HepG2 (cell line): Measurements from ENCODE around the gene FYB1. TPM values are rescaled to one million over a fixed set of nuclear protein-coding genes. Genes with fewer than 3 reads are reported as not detected.

Source experiments
- ATF3 ChIP-seq: sonication (generic); formaldehyde crosslinking; IDR thresholded peaks from 2 replicates; pipeline ENCODE4 v1.4.0; 2020; ENCODE audit warnings: missing genetic modification reagents
- BATF2 ChIP-seq: sonication (generic); formaldehyde crosslinking; IDR thresholded peaks from 2 replicates; pipeline ENCODE4 v1.8.0; 2022; ENCODE audit warnings: mild to moderate bottlenecking, missing genetic modification reagents, moderate library complexity
- CREB1 ChIP-seq, 2 experiments: fragments of 450-650 bp in 1 of 2; IDR thresholded peaks; 2 replicates each; pipeline ENCODE4 v1.6.1; 2016 to 2017; ENCODE audit warnings: control low read depth in 1 of 2, mild to moderate bottlenecking in 1 of 2, missing compliant biosample characterization in 1 of 2, missing genetic modification characterization in 1 of 2
- EP300 ChIP-seq, 3 experiments: sonication (generic) in 1 of 3; formaldehyde crosslinking in 1 of 3; IDR thresholded peaks; 2 replicates each; pipeline versions ENCODE4 v1.5.1 to v1.6.1; 2011 to 2020; ENCODE audit warnings: low read depth in 2 of 3, low read length in 2 of 3, borderline replicate concordance in 1 of 3, improper control_type of control experiment in 1 of 3, mild to moderate bottlenecking in 1 of 3, missing genetic modification reagents in 1 of 3, moderate library complexity in 1 of 3
- GABPA ChIP-seq, 2 experiments: IDR thresholded peaks; 2 replicates each; pipeline ENCODE4 v1.6.1; 2011 to 2016; ENCODE audit warnings: low read depth in 2 of 2, low read length in 1 of 2, missing biosample characterization in 1 of 2, missing genetic modification characterization in 1 of 2
- MYNN ChIP-seq: sonication (generic); formaldehyde crosslinking; IDR thresholded peaks from 2 replicates; pipeline ENCODE4 v1.4.0; 2020; ENCODE audit warnings: mild to moderate bottlenecking, low read depth, missing genetic modification reagents
- NONO ChIP-seq, 2 experiments: fragments of 450-650 bp in 1 of 2; sonication (generic) in 1 of 2; formaldehyde crosslinking in 1 of 2; IDR thresholded peaks in 1 of 2; conservative IDR thresholded peaks in 1 of 2; 2 replicates each; pipeline versions ENCODE4 v1.6.1 to v1.8.0; 2017 to 2022; ENCODE audit warnings: mild to moderate bottlenecking in 1 of 2, missing genetic modification reagents in 1 of 2, moderate library complexity in 1 of 2
- PHF8 ChIP-seq: sonication (generic); formaldehyde crosslinking; IDR thresholded peaks from 2 replicates; pipeline ENCODE4 v1.5.0; 2020; ENCODE audit warnings: missing genetic modification reagents
- SMAD3 ChIP-seq: sonication (generic); formaldehyde crosslinking; IDR thresholded peaks from 2 replicates; pipeline ENCODE4 v1.4.0; 2020; ENCODE audit warnings: missing genetic modification reagents
- SRSF9 ChIP-seq: fragments of 200-400 bp; formaldehyde crosslinking; IDR thresholded peaks from 2 replicates; pipeline ENCODE4 v1.6.1; 2018; ENCODE audit warnings: borderline replicate concordance, mild to moderate bottlenecking, low read depth, low read length; ENCODE audit not compliant: insufficient read depth, poor library complexity, severe bottlenecking
- YEATS2 ChIP-seq: sonication (generic); formaldehyde crosslinking; IDR thresholded peaks from 2 replicates; pipeline ENCODE4 v1.4.0; 2020; ENCODE audit warnings: missing genetic modification reagents, borderline replicate concordance
- ZMYM4 ChIP-seq: sonication (generic); formaldehyde crosslinking; IDR thresholded peaks from 2 replicates; pipeline ENCODE4 v1.8.1; 2023; ENCODE audit warnings: mild to moderate bottlenecking, missing genetic modification reagents
- ZNF33B ChIP-seq: sonication (generic); formaldehyde crosslinking; IDR thresholded peaks from 2 replicates; pipeline ENCODE4 v1.5.1; 2020; ENCODE audit warnings: mild to moderate bottlenecking, missing genetic modification reagents
- ZNF672 ChIP-seq: sonication (generic); formaldehyde crosslinking; IDR thresholded peaks from 2 replicates; pipeline ENCODE4 v1.8.1; 2022; ENCODE audit warnings: missing genetic modification reagents
- ZNF770 ChIP-seq: sonication (generic); formaldehyde crosslinking; IDR thresholded peaks from 2 replicates; pipeline ENCODE4 v1.5.0; 2020; ENCODE audit warnings: mild to moderate bottlenecking, missing genetic modification reagents
- ZNF777 ChIP-seq: sonication (generic); formaldehyde crosslinking; IDR thresholded peaks from 2 replicates; pipeline ENCODE4 v1.4.0; 2020; ENCODE audit warnings: missing genetic modification reagents
- polyA plus RNA-seq, 8 experiments: library from polyadenylated mRNA; depleted of rRNA in 3 of 8; stranded (reverse) in 7 of 8; unstranded in 1 of 8; fragments of >200 nt; fragmentation: Illumina TruSeq in 4 of 8; extraction: Trizol in 4 of 8; gene quantifications; 2 replicates each; pipeline versions ENCODE4 v1.2.1 to v1.2.3, GENCODE V29; 2011 to 2016; ENCODE audit warnings: low read depth in 4 of 8, missing spikeins in 1 of 8, mixed read lengths in 1 of 8; ENCODE audit not compliant: insufficient read depth in 1 of 8
- total RNA-seq, 5 experiments: library from RNA; depleted of rRNA; stranded (reverse); fragments of >200 nt; fragmentation: Illumina TruSeq; extraction: Trizol; gene quantifications; 2 replicates each; pipeline ENCODE4 v1.2.3, GENCODE V29; 2016; ENCODE audit warnings: low read depth in 1 of 5
- TF ChIP-seq, protein P1 (sequence below): sonication (generic); formaldehyde crosslinking; IDR thresholded peaks from 2 replicates; pipeline ENCODE4 v1.5.0; 2020; ENCODE audit warnings: mild to moderate bottlenecking, missing genetic modification reagents, borderline replicate concordance

Gene FYB1
- total and polyA plus RNA-seq, 2 of the 13 experiments (the other 11 are each of a cell fraction or from before 2014, with no cell fraction given), result 0.03 TPM; not detected in 1

- TF ChIP-seq, protein P1, sequence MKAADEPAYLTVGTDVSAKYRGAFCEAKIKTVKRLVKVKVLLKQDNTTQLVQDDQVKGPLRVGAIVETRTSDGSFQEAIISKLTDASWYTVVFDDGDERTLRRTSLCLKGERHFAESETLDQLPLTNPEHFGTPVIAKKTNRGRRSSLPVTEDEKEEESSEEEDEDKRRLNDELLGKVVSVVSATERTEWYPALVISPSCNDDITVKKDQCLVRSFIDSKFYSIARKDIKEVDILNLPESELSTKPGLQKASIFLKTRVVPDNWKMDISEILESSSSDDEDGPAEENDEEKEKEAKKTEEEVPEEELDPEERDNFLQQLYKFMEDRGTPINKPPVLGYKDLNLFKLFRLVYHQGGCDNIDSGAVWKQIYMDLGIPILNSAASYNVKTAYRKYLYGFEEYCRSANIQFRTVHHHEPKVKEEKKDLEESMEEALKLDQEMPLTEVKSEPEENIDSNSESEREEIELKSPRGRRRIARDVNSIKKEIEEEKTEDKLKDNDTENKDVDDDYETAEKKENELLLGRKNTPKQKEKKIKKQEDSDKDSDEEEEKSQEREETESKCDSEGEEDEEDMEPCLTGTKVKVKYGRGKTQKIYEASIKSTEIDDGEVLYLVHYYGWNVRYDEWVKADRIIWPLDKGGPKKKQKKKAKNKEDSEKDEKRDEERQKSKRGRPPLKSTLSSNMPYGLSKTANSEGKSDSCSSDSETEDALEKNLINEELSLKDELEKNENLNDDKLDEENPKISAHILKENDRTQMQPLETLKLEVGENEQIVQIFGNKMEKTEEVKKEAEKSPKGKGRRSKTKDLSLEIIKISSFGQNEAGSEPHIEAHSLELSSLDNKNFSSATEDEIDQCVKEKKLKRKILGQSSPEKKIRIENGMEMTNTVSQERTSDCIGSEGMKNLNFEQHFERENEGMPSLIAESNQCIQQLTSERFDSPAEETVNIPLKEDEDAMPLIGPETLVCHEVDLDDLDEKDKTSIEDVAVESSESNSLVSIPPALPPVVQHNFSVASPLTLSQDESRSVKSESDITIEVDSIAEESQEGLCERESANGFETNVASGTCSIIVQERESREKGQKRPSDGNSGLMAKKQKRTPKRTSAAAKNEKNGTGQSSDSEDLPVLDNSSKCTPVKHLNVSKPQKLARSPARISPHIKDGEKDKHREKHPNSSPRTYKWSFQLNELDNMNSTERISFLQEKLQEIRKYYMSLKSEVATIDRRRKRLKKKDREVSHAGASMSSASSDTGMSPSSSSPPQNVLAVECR, result peak; percentile 88
- TF ChIP-seq ZNF777 (CRISPR knock-in tag), result peak; percentile 95
- no peak for TF ChIP-seq ZNF672 (CRISPR knock-in tag)
- no peak for TF ChIP-seq SRSF9
- no peak for TF ChIP-seq CREB1 (IDR thresholded peaks at IDR 0.05)
- TF ChIP-seq CREB1 (CRISPR knock-in tag; IDR thresholded peaks at IDR 0.05), result no peak
- peak; percentile 68 for TF ChIP-seq ZMYM4 (CRISPR knock-in tag)
- TF ChIP-seq SMAD3 (CRISPR knock-in tag), result no peak
- no peak for TF ChIP-seq MYNN (CRISPR knock-in tag)
- TF ChIP-seq EP300 (IDR thresholded peaks at IDR 0.05; ENCODE audit: low read depth in 2 of 2, low read length in 2 of 2), result no peak
- no peak; the same call in 1 of the 2 replicates for TF ChIP-seq EP300 (CRISPR knock-in tag; IDR thresholded peaks at IDR 0.05; ENCODE audit: borderline replicate concordance)
- TF ChIP-seq ZNF770 (CRISPR knock-in tag), result peak; percentile 45; the same call in 1 of the 2 replicates
- peak; percentile 56; the same call in 1 of the 2 replicates for TF ChIP-seq YEATS2 (CRISPR knock-in tag)
- TF ChIP-seq PHF8 (CRISPR knock-in tag), result peak; percentile 98
- TF ChIP-seq BATF2 (CRISPR knock-in tag), result 0 out of 2 replicates have a peak, but pooled peaks have one; percentile 67
- no peak for TF ChIP-seq ATF3 (CRISPR knock-in tag)
- TF ChIP-seq ZNF33B (CRISPR knock-in tag), result no peak
- peak; percentile 8; the same call in 1 of the 2 replicates for TF ChIP-seq GABPA (IDR thresholded peaks at IDR 0.05; ENCODE audit: low read depth, low read length)
- TF ChIP-seq GABPA (CRISPR knock-in tag; IDR thresholded peaks at IDR 0.05; ENCODE audit: low read depth), result no peak; the same call in 1 of the 2 replicates
- no peak for TF ChIP-seq NONO (IDR thresholded peaks at IDR 0.05)
- TF ChIP-seq NONO (CRISPR knock-in tag; conservative IDR thresholded peaks at IDR 0.05), result peak; percentile 73; the same call in 1 of the 2 replicates
These were observed 145.1 kb downstream of the FYB1 start, which contains the start of gene RICTOR (continued) for GRCh38 chr5:39074017-39074814.
